GM19438 (cell line): ENCODE results near the gene MBP.

Experiments used
- ATAC-seq: cut with Tn5 transposase; IDR thresholded peaks from one replicate; pipeline ENCODE4 v1.9.1; 2021; ENCODE audit warnings: low read depth; ENCODE audit not compliant: unreplicated experiment

The MBP gene

DNA sequence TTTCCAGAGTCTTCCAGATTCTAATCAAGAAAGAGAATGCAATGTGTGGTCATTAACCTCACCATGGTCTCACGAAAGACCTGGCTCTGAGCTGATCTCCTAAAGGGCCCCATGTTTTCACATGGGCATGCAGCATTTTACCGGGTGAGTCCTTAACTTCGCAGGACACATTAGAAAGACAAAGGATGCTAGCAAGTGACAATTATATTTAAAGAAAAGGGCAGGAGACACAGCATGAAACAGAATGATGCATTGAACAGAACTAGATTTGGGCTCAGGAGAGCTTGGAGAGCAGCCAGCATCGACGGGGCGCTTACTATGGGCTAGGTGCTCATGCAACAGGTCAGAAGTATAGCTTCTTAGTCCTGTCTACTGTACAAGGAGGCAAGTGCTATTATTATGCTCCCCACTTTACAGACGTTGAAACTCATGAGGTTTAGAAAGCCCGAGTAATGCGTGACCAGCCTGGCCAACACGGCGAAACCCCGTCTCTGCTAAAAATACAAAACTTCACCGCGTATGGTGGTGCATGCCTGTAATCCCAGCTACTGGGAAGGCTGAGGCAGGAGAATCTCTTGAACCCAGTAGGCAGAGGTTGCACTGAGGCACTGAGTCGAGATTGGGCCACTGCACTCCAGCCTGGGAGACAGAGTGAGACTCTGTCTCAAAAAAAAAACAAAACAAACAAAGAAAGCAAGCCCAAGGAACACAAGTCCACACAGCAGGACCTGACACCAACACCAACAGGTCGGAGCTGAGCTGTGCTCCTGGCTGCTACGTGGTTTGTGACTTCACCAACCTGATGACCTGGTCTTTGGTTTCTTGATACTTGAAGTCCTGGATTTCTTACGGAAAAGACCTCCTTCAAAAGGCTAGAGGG, 16.1 kb downstream of the MBP start:
- no peak for ATAC-seq

DNA sequence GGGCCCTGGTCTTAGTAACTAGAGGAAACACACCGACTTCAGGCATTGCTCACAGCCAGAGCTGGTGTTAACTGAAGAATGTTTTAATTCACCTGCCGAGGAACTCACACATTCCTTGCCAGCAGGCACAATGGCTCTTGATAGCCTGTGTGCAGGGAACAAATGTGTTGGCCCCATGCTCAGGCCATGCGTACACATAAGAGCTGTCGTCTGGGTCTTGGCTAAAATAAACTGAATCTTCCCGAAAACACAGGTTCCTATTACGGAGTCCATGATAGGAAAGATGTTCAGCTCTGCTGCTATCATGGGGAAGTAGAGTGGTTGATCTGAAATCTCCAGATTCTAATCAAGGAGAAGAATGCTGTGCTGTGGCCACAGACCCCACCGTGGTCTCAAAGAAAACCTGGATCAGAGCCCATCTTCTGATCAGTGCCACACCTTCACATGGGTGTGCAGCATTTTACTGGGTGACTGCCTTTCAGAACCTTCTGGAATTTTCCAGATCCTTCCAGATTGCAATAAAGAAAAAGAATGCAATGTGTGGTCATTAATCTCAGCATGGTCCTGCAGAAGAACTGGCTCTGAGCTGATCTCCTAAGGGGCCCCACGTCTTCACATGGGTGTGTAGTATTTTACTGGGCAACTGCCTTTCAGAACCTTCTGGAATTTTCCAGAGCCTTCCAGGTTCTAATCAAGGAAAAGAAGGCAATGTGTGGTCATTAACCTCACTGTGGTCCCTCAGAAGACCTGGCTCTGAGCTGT, 17.2 kb downstream of the MBP start:
- ATAC-seq: peak; percentile 34

DNA sequence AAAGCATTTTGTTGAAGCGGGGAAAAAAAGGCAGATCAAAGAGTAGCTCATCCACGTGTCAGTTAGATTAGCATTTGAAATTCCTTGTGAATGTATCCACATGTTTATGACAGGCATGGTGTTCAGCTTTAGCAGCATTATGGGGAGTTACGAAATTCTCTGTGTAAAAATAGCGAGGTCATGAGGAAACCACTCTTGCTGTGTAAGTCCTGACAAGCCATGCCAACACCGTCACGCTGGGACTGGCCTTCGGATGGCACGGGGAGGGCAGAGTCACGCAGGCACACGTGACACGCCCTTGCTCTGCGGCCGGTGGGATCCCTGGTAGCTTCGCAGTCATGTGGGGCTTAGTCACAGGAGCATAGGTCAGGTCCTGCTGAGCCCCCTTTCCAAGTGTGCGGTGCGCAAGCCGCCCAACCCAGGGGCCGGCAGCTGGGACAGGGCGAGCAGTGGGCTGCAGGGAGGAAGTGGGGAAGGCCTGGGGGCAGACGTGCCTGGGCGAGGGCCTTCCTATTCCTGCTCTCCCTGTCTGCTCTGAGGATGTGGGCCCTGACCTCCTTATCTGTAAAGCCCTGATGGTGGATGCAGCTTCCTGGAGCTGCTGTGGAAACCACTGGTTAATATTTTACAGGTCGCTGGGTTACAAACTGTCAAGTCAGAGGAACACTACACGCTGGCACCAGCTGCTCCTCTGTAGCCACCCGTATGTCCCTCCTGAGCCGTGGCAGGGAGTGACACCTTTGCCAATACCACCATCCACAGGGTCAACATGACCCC, 18.0 kb downstream of the MBP start:
- ATAC-seq: peak; percentile 93

DNA sequence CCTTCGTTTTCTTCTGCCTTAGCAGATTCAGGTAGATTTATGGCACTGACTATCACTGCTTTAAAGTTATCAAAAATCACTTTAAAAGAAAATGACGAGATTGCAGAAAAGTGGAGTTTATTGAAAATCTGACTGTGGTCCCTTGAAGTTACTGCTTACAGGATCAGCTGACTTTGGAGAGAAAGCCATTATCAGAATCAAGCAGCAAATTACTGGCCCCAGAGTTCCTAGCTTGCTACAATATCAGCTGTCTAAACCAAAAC, 18.5 kb downstream of the MBP start:
- ATAC-seq: no peak

DNA sequence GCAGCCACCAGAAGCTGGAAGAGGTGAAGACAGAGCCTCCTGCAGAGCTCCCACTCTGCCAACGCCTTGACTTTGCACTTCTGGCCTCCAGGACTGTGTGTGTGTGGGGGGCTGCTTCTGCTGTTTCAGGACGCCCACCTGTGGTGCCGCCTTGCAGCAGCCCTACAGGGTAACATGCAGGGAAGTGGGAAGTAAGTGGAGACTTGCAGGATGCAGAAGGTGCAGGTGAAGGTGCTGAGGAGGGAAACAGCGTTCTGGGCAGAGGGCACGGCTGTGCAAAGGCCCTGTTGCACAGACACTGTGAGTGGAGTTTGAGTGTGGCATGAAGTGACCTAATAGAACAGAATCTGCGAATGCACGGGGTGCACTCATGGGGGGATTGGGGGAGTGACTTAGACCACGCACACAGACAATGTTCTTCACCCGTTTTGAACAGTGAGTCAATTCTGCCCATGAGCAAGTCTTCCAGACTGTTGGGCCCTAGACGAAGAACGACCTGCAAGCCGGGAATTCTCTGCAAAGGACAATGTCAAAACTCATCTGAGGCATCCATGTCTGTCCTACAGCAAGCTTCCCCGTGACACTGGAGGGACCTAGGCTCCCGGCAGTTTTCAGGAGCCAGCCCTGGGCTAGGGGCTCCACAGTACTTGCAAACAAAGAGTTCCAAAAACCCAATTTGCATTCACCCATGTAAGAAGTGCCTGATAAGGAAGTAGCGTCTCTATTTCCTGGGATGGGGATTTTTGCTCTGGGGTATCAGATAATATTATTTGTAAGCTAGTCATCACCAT, 19.0 kb downstream of the MBP start:
- ATAC-seq: no peak

DNA sequence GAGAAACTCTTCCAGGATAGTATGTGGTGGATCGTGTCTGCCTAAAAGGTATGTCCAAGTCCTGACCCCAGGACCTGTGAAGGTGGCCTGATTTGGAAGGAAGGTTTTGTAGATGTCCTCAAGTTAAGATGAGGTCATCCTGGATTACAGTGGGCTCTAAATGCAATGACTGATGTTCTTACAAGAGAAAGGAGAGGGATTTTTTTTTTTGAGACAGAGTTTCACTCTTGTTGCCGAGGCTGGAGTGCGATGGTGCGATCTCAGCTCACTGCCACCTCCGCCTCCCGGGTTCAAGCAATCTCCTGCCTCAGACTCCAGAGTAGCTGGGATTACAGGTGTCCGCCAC, 19.9 kb downstream of the MBP start:
- ATAC-seq: no peak

DNA sequence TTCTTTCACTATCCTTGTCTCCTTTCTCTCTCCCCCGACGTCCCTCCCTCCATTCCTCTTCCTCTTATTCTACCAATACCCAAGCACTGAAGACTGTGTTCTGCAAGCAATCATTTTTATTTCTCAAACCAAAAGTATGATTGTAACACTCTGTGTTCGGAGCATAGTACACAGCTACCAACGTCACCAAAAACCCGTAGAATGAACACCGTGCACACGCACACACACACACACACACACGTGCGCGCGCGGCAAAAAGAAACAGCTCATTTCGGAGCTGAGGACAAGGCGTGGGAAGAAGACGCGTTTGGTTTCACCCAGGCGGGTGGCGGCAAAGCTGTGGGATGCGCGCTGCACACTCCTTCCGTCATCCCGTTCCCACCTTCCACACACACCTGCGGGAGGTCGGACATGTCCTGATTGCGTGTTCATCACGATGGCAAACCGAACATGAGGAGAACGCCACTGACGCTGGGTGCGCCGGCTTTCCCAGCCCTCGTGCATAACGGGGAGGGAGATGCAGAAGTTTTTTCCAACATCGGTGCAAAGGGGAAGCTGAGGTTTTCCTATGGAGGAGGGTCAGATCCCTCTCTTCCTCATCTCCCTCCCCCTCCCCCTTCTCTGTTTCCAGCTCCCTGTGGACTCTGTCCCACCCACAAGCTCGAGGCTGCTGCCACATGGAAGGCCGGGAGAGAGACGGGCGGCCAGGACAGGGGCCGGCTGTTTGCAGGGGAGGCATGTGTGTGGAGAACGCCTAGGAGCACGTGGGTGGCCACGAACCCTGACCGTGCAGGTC, 20.4 kb downstream of the MBP start:
- ATAC-seq: no peak

DNA sequence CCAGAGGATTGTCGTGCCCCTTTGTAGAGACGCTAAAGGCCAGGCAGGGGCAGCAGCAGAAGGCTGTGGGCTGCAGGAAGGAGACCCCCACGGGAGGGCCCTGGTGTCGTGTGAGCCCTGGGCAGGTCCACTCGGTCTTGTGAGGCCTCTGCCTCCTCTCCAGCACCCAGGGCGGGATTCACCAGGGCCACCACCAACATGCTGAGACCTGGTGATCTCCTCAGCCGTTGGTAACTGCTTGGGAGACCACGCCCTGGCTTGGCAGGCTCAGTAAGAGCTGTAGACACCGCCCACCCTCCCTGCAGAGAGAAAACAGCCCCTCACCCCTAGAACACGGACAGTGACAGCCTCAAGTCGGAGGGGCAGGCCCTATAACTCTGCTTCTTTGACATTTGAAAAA, 21.1 kb downstream of the MBP start:
- ATAC-seq: no peak

DNA sequence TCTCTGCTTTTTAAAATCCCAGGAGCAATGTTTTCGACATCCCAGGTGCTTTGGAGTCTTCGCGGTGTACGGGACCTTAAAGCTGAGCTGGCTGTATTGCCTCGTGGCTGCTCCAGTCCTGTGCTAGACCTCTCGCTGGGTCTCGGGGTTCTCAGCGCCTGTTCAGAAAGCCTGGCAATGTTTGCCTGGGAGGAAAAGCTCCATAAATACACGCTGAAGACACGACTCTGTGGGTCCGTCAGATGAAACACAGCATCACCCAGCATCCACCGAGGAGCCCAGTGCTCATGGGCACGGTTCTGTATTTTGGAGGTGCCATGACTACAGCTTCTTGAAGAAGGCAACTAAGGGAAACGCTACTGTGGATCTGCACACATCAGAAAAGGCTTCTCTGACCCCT, 21.6 kb downstream of the MBP start:
- no peak for ATAC-seq

DNA sequence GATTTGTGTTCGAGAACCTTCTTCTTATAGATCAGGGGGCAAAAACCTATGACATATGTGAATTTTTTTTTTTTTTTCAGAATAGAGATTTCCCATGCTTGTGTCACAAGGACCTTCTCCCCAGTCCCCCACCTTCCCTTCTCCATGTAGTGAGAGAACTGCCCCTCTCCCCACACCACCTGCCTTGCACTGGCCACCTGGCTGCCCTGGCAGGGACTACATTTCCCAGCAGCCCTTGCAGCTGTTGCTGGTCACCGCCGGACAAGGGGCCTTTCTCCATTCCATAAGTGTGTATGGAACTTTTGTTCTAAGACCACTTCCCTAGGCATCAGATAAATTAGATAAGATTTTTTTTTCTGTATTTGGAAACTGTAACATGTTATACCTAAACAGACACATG, 22.2 kb downstream of the MBP start:
- no peak for ATAC-seq

DNA sequence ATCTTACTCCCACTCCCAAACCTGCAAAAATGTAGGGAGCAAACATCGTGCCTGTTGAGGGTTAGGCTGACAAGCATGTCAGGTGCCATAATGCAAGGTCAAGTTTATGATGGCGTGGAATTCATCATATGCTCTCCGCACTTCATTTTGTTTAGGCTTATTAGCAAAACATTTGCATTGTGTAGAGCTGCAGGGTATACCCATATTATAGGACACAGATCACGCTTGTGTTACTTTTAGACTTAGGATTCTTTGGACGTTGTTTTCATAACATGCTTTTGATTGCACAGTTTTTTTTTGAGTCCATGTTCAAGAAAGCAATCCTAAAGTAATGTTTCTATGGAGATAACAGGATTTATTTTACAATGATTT, 22.9 kb downstream of the MBP start:
- no peak for ATAC-seq

DNA sequence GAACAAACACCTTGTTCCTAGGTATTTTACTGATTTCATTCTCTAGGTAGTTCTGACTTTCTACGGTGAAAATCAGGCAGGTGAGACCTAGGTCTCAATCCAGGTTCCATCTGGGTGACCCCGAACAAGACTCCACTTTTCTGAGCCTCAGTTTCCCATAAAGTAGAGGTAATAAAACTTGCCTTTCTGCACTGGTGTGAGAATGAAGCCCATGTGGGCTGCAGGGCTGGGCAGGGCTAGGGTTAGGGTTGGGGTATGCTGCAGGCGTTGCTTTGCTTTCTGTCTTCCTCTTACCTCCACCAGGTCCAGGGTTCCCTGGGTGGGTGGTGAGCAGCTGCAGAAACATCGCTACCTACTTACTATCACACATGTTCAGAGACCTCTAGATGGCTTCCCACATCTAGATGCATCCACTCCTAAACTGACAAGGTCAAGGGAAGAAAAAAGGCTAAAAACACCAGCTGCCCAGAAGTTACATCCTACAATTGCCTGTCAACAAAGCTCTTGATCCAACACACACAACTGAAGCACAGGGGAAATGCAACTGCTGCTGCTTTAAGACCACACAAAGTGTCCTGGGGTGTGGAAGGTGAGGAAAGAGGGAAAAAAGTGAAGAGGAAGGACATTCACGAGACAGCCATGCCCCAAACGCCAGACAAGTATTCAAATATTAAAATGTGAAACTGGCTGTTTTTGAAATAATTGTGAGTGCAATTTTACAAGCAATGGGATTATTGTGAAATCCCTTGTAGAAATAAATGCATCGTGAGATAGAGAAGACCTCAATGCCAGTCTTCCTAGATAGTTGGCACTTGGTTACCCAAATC, 23.5 kb downstream of the MBP start:
- no peak for ATAC-seq

DNA sequence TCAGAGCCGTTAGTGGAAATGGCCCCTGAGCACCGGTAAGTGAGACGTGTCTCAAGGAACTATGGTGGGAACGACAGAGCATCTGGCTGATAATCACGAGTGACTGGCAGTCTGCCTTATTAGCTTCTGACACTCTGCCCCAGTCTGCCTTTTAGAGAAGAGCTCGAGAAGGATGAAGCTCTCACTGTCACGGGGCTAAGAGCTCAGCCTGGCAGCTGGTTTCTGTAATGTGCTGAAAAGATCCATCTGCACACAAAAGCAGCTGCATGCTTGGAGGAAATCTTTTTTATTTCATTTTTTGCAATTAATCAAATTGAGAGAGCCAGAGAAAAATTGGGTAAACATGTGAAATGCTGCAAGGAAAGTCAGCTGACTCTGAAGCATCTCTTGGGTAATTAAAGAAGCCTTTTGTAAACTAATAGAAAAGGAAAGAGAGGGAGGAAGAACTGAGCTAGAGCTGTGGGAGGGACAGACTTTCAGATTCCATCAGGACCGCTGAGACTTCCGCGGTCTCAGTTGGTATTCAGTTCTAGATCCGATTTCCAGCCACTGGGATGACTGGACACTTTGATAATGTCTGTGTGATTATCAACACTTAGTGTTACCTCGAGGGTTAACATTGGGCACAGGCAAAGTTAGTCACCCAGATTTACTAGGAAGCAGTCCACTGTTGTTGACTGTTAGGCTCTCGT, 24.4 kb downstream of the MBP start:
- peak; percentile 72 for ATAC-seq

DNA sequence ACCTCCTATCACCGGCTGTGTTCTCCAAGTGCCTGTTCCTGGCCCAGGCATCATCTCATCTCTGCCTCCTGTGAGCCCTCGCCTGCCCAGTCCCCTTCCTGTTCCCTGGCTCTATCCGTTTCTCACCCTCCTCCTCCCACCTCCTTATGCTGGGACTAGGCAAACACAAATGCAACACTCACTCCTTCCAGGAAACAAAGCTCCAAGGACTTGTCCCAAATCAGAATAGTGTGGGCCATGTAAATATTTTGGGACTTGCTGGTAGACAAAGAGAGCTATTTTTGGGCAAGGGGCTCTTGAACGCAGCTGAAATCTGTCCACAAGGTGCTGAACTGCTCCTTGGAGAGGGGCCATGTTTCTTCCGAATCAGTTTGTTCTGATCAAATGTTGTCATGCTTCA, 25.3 kb downstream of the MBP start:
- no peak for ATAC-seq

DNA sequence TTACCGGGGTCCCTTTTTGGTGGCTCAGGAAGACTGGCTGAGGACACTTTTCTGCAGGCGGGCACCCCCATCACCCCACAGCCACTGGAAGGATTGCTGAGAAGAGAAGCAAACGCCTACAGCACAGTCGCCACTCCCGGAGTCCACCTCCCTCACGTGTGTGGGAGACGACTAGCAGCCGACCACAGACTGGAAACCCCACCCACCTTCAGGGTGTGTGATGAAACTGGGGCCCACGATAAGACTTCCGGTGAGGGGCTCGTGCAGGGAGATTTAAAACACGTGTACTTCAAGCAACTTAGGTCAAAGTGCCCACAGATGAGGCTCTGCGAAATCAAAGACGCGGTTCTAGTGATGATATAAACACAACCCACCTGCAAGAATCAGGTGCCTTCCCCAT, 26.3 kb downstream of the MBP start:
- ATAC-seq: no peak

DNA sequence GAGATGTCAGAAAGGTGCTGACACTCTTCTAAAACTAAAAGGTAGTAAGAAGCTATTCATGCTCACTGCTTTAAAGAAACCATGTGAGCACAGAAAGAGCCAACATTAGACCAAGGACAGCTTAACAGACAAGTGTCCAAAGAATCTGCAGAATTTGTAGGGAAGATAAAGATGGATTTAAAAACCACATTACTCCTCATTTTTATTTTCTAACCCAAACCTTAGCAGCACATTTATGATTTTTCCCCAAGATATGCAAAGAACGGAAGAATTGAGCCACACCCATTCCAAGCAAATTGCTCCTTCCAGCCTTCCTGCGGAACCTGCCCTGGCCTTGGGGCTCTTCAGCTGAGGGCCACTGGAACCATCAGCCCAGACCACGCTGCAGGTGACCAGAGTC, 26.9 kb downstream of the MBP start:
- no peak for ATAC-seq

DNA sequence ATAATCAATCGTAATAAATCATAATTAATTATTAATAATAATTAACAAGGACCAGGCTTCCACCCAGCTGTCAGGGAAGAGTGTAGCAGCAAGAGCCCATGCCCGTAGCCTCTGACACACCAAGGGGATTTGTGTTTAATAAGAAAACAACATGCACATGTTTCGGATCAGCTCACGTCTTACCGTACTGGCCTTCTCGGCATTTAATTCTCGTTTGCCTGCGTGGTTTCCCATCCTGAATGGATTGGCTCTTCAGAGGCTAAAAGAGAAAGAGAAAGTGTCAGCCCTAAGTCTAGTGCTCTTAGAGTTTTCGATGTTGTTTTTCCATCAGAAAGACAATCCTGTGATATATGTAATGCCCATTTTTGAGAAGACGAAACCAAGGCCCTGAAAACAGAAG, 27.6 kb downstream of the MBP start:
- ATAC-seq: no peak

DNA sequence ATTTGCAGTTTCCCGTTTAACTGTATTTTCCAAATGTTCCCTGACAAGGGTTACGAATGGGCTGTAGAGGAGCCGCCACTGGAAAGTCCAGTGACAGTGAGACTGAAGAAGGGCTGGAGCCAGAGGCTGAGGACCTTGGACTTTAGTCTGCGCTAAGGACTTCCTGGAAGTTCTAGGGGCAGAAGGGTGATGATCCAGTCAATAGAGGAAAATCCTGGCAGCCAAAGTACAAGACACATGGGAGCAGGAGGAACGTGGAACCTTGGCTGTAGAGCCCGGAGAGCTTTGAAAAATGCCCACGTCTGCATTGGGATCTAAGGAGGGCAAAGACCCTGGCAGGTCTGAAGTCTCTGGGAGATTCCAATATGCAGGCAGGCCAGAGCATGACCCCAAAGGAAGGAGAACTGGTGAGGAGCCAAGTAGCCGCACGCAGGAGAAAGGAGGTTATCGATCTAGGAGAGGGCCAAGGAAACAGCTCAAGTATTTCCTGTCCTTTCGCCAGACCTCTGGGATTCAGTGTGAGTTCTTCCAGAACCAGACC, 28.5 kb downstream of the MBP start:
- ATAC-seq: no peak
